AG04450 (cell line): ENCODE results near the gene DDX23. TPM values are rescaled to one million over a fixed set of nuclear protein-coding genes. Genes with fewer than 3 reads are reported as not detected.

Experiments used
- CTCF ChIA-PET: fragments of 300-600, 350-600 bp; formaldehyde crosslinking; extraction: SDS; loops from one replicate; lab custom pipeline; 2022; ENCODE audit warnings: antibody characterized with exemption, inconsistent platforms; lab: Charles Lee
- POLR2A ChIA-PET: fragments of 350-600 bp; formaldehyde crosslinking; extraction: SDS; loops from one replicate; lab custom pipeline; 2021; ENCODE audit warnings: antibody characterized with exemption, inconsistent platforms; lab: Yijun Ruan, JAX
- DNase-seq: peaks from one replicate; pipeline ENCODE4 v3.0.0-alpha.2; 2011; ENCODE audit warnings: low read depth, low spot score
- H3K27ac ChIP-seq: one replicate; pipeline ENCODE4 v1.5.1; 2012; ENCODE audit warnings: low read depth, low read length, control low read depth
- H3K27me3 ChIP-seq: one replicate; pipeline ENCODE4 v1.6.0; 2012; ENCODE audit warnings: low read length; ENCODE audit not compliant: control insufficient read depth, insufficient read depth
- H3K4me3 ChIP-seq: 2 replicates; pipeline ENCODE4 v1.5.1; 2011; ENCODE audit warnings: mild to moderate bottlenecking, low read depth, low read length, control low read depth
- H3K9me3 ChIP-seq: 2 replicates; pipeline ENCODE4 v1.5.1; 2012; ENCODE audit warnings: low read length; ENCODE audit not compliant: control insufficient read depth, insufficient read depth
- CTCF ChIP-seq: IDR thresholded peaks from 2 replicates; pipeline ENCODE4 v1.5.1; 2011; ENCODE audit warnings: low read depth, low read length, control low read depth, inconsistent platforms
- polyA plus RNA-seq: library from polyadenylated mRNA; depleted of rRNA; stranded (reverse); fragments of >200 nt; gene quantifications from 2 replicates; pipeline ENCODE4 v1.2.3, GENCODE V29; 2011

The DDX23 gene
- polyA plus RNA-seq, 1 experiment = 56.6 TPM

GRCh38 chr12:48890657-48891418, 38.9 kb upstream of the DDX23 start:
- ChIA-PET CTCF (interaction anchor here (0.6 to 8.8 kb wide), 43 partner anchors 10 to 154 kb away, joined by 3 to 411 read pairs (median 6); partner anchors contain the start of genes ARF3, DDX23, FKBP11 and RND1), POLR2A (interaction anchor here (0.9 to 1.4 kb wide), 2 partner anchors 38 to 39 kb away, joined by 3 read pairs; partner anchors contain the start of gene DDX23)
- peak; percentile 94 for TF ChIP-seq CTCF
- Histone ChIP-seq H3K27me3 (peaks cover 9% of the 10 kb centered on the region), H3K9me3 (no peaks in the 10 kb centered on the region), H3K4me3 (peak overlapping the region; percentile 47), H3K27ac (no peak overlapping the region)
- DNase-seq = peak; percentile 27

GRCh38 chr12:48889679-48890078, 37.7 kb upstream of the DDX23 start:
- H3K9me3 ChIP-seq = no peaks in the 10 kb centered on the region
- DNase-seq = no peak
- POLR2A ChIA-PET = interaction anchor here (1.4 kb wide), 1 partner anchor 37 kb away, joined by 3 read pairs; the partner anchor contains the start of gene DDX23
- no peak overlapping the region for H3K27ac ChIP-seq
- H3K27me3 ChIP-seq = peaks cover 9% of the 10 kb centered on the region
- CTCF ChIA-PET = interaction anchor here (0.7 to 8.8 kb wide), 18 partner anchors 9 to 137 kb away, joined by 3 to 411 read pairs (median 12); partner anchors contain the start of genes ARF3, DDX23 and RND1
- no peak for TF ChIP-seq CTCF
- H3K4me3 ChIP-seq = no peak overlapping the region

- DNase-seq = no peak
- TF ChIP-seq CTCF = no peak
- Histone ChIP-seq H3K27me3 (peaks cover 20% of the 10 kb centered on the region), H3K9me3 (no peaks in the 10 kb centered on the region), H3K27ac (no peak overlapping the region), H3K4me3 (no peak overlapping the region)
- CTCF ChIA-PET = interaction anchor here (1.1 to 6.1 kb wide), 4 partner anchors 7 to 52 kb away, joined by 3 to 56 read pairs (median 9); a partner anchor contains a TSS
- POLR2A ChIA-PET = no interaction called here
Measured at GRCh38 chr12:48883305-48884161, 31.6 kb upstream of the DDX23 start.

- no peak for DNase-seq
- POLR2A ChIA-PET = interaction anchor here (1.1 kb wide), 1 partner anchor 17 kb away, joined by 3 read pairs; the partner anchor contains the start of gene RND1
- no peak overlapping the region for H3K27ac ChIP-seq
- CTCF ChIA-PET = interaction anchor here (1.1 to 6.1 kb wide), 3 partner anchors 8 to 53 kb away, joined by 3 to 56 read pairs (median 14); no protein-coding TSS in a partner anchor
- no peaks in the 10 kb centered on the region for H3K9me3 ChIP-seq
- TF ChIP-seq CTCF = no peak
- H3K4me3 ChIP-seq = no peak overlapping the region
- peaks cover 20% of the 10 kb centered on the region for H3K27me3 ChIP-seq
Measured at GRCh38 chr12:48882972-48883304, 31.0 kb upstream of the DDX23 start.
